Dendritic cell treated with granulocyte-macrophage colony-stimulating factor and Interleukin-4, amounts not matched to agents 40 ng/mL and 50 ng/mL, for 4 days (primary cell): Measurements from ENCODE around the gene NUCB2.

Experiments
- H3K27ac Mint-ChIP-seq: one replicate; pipeline ENCODE4 v1.8.0; 2022; ENCODE audit warnings: mild to moderate bottlenecking, mixed read lengths
- H3K27me3 Mint-ChIP-seq: one replicate; pipeline ENCODE4 v1.8.0; 2022; ENCODE audit warnings: mild to moderate bottlenecking, mixed read lengths
- H3K36me3 Mint-ChIP-seq: one replicate; pipeline ENCODE4 v1.8.0; 2022; ENCODE audit warnings: low read depth, mixed read lengths
- H3K4me1 Mint-ChIP-seq: one replicate; pipeline ENCODE4 v1.8.0; 2022; ENCODE audit warnings: low read depth, mixed read lengths
- H3K4me3 Mint-ChIP-seq: one replicate; pipeline ENCODE4 v1.8.0; 2022; ENCODE audit warnings: mild to moderate bottlenecking, moderate library complexity, mixed read lengths
- H3K9me3 Mint-ChIP-seq: one replicate; pipeline ENCODE4 v1.8.0; 2022; ENCODE audit warnings: mixed read lengths
- intact Hi-C: fragments of 100-400 bp; cut with micrococcal nuclease; formaldehyde crosslinking; loops from one replicate; pipeline ENCODE4 v1.15.0; 2022

Gene NUCB2

DNA sequence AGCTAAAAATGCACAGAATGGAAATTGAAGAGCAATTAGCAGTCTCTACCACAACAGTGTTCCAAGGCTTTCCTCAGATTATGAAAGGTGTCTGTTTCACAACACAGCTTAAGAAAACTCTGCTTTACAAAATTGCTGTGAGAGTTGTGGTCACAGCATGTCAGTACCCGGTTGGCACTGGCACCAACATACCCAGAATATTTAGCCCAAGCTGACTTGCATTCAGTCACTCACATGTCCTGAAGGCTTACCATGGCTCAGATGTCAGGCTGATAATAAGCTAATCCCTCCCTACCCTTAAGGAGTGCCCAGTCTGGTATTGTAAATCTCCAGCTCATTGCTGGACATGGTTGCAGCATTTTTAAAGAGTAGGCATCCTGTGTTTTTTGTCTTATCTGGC, 90.0 kb downstream of the NUCB2 start:
- Mint-ChIP-seq H3K4me1 (no peaks in the 10 kb centered on the region), H3K36me3 (peaks cover 92% of the 10 kb centered on the region), H3K4me3 (no peak overlapping the region), H3K9me3 (peaks cover 52% of the 10 kb centered on the region), H3K27ac (no peak overlapping the region), H3K27me3 (no peaks in the 10 kb centered on the region)
- intact Hi-C loops = no loop called here

GRCh38 chr11:17368551-17368950, 92.0 kb downstream of the NUCB2 start:
- intact Hi-C loops = no loop called here

GRCh38 chr11:17369094-17369493, 92.6 kb downstream of the NUCB2 start:
- H3K9me3 Mint-ChIP-seq = peaks cover 69% of the 10 kb centered on the region
- peaks cover 92% of the 10 kb centered on the region for H3K36me3 Mint-ChIP-seq
- intact Hi-C loops = no loop called here
- H3K27ac Mint-ChIP-seq = no peak overlapping the region
- H3K4me3 Mint-ChIP-seq = no peak overlapping the region
- no peaks in the 10 kb centered on the region for H3K4me1 Mint-ChIP-seq
- H3K27me3 Mint-ChIP-seq = no peaks in the 10 kb centered on the region

More at GRCh38 chr11:17368551-17368950, 92.0 kb downstream of the NUCB2 start:
- H3K27me3 Mint-ChIP-seq = no peaks in the 10 kb centered on the region
- no peak overlapping the region for H3K27ac Mint-ChIP-seq
- H3K4me3 Mint-ChIP-seq = no peak overlapping the region
- peaks cover 92% of the 10 kb centered on the region for H3K36me3 Mint-ChIP-seq
- no peaks in the 10 kb centered on the region for H3K4me1 Mint-ChIP-seq
- peaks cover 67% of the 10 kb centered on the region for H3K9me3 Mint-ChIP-seq

DNA sequence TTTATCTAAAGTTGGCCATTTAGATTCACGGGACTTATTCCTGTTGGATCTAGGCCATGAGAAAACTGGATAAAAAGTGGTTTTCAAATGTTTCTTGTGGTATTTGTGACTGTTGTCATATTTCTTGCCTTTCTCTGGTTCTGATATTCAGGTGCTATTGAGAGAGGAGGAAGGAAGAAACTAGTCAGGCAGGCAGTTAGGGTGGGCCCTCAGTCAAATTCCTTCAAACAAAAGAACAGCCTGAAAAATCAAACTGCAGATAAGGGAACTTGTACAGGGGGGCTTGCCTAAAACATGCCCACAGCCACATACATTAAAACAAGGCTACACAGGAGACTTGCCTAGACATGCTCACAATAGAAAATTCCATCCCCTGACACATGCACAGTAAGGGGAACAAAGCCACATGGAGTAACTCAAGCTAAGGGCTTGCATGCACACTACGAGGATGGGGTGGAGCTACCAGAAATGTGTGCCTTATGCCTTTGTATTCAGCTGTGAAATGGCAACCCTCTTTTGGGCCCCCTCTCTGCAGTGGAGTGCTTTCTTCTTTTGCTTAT, 93.2 kb downstream of the NUCB2 start:
- no peak overlapping the region for H3K4me3 Mint-ChIP-seq
- H3K27me3 Mint-ChIP-seq = no peaks in the 10 kb centered on the region
- H3K36me3 Mint-ChIP-seq = peaks cover 93% of the 10 kb centered on the region
- H3K27ac Mint-ChIP-seq = no peak overlapping the region
- H3K9me3 Mint-ChIP-seq = peaks cover 74% of the 10 kb centered on the region
- intact Hi-C loops = no loop called here
- H3K4me1 Mint-ChIP-seq = no peaks in the 10 kb centered on the region

- intact Hi-C loops = no loop called here
- no peaks in the 10 kb centered on the region for H3K27me3 Mint-ChIP-seq
- H3K4me1 Mint-ChIP-seq = no peaks in the 10 kb centered on the region
- H3K9me3 Mint-ChIP-seq = peaks cover 74% of the 10 kb centered on the region
- peaks cover 100% of the 10 kb centered on the region for H3K36me3 Mint-ChIP-seq
- H3K27ac Mint-ChIP-seq = no peak overlapping the region
- H3K4me3 Mint-ChIP-seq = no peak overlapping the region
These were observed 95.1 kb downstream of the NUCB2 start for GRCh38 chr11:17371614-17372013.

DNA sequence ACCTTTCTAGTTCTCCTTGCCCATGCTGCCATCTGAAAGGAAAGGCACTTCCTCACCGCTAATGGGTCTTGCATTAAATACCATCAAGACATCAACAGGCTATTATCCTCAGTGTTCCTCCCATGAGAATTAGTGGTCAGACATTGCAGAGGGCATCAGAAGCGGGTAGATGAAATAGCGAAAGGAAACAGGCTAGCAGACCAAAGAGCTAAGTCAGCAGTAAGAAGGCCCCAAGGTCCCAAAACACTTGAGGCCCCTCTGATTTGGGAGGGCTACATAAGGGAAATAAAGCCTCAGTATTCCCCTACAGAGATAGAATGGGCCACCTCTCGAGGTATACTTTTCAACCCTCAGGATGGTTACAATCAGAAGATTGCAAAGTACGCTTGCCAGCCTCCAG, 99.0 kb downstream of the NUCB2 start:
- H3K4me3 Mint-ChIP-seq = no peak overlapping the region
- H3K36me3 Mint-ChIP-seq = peaks cover 96% of the 10 kb centered on the region
- no peak overlapping the region for H3K27ac Mint-ChIP-seq
- no peaks in the 10 kb centered on the region for H3K27me3 Mint-ChIP-seq
- intact Hi-C loops = no loop called here
- H3K4me1 Mint-ChIP-seq = no peaks in the 10 kb centered on the region
- peaks cover 40% of the 10 kb centered on the region for H3K9me3 Mint-ChIP-seq

DNA sequence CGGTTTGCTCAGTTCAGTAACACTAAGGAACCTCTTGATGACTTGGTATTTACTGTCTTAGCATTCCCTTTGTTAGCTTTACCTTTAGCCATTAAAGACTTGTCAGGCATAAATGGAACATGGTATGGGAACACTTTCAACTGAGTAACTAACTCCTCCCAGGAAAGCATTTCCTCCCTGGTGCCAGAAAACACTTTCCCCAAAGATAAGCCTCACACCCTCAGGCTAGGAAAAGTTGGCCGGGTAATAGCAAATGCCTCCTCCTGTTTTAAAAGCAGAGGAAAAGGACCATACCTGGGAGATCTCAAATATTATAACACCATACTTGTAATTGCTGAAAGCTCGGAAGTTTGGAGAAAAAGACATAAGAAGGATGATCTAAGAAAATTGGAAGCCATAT, 100.0 kb downstream of the NUCB2 start:
- Mint-ChIP-seq H3K4me1 (no peaks in the 10 kb centered on the region), H3K4me3 (no peak overlapping the region), H3K36me3 (peaks cover 94% of the 10 kb centered on the region), H3K27me3 (no peaks in the 10 kb centered on the region), H3K9me3 (peaks cover 31% of the 10 kb centered on the region), H3K27ac (no peak overlapping the region)
- intact Hi-C loops = no loop called here

- Mint-ChIP-seq H3K27ac (no peak overlapping the region), H3K9me3 (peaks cover 9% of the 10 kb centered on the region), H3K36me3 (peaks cover 82% of the 10 kb centered on the region), H3K27me3 (no peaks in the 10 kb centered on the region), H3K4me1 (peaks cover 19% of the 10 kb centered on the region), H3K4me3 (no peak overlapping the region)
- intact Hi-C loops = no loop called here
These were observed 102.1 kb downstream of the NUCB2 start for GRCh38 chr11:17378655-17379054.

- no peaks in the 10 kb centered on the region for H3K9me3 Mint-ChIP-seq
- intact Hi-C loops = loop anchor here (5.0 kb wide), 1 partner anchor 148 kb away; no protein-coding TSS in a partner anchor
- H3K27me3 Mint-ChIP-seq = no peaks in the 10 kb centered on the region
- peaks cover 73% of the 10 kb centered on the region for H3K36me3 Mint-ChIP-seq
- H3K4me3 Mint-ChIP-seq = no peak overlapping the region
- no peak overlapping the region for H3K27ac Mint-ChIP-seq
- H3K4me1 Mint-ChIP-seq = peaks cover 24% of the 10 kb centered on the region
These were observed 103.0 kb downstream of the NUCB2 start for GRCh38 chr11:17379383-17380180.

GRCh38 chr11:17381156-17381555, 104.6 kb downstream of the NUCB2 start:
- Mint-ChIP-seq H3K4me1 (peaks cover 31% of the 10 kb centered on the region), H3K27ac (no peak overlapping the region), H3K4me3 (no peak overlapping the region), H3K27me3 (peaks cover under 1% of the 10 kb centered on the region), H3K9me3 (no peaks in the 10 kb centered on the region), H3K36me3 (peaks cover 57% of the 10 kb centered on the region)
- intact Hi-C loops = loop anchor here (5.0 kb wide), 1 partner anchor 146 kb away; no protein-coding TSS in a partner anchor
